GM19468 (cell line): ENCODE measurements around the gene UBE2R2.
"Not testable (repeated sequence)": the region's sequence is repeated elsewhere in the genome, so short reads cannot be mapped to it uniquely, and the experiment has no call there.

Experiments
- ATAC-seq: cut with Tn5 transposase; IDR thresholded peaks from one replicate; pipeline ENCODE4 v1.9.1; 2021; ENCODE audit warnings: mild to moderate bottlenecking, moderate library complexity, moderate number of reproducible peaks; ENCODE audit not compliant: unreplicated experiment; ENCODE audit errors: extremely low read depth

UBE2R2 gene

GRCh38 chr9:33835625-33836260, 18.8 kb downstream of the UBE2R2 start:
- no peak for ATAC-seq

- not testable (repeated sequence) for ATAC-seq
Observed at GRCh38 chr9:33836261-33836660, 19.3 kb downstream of the UBE2R2 start.

DNA sequence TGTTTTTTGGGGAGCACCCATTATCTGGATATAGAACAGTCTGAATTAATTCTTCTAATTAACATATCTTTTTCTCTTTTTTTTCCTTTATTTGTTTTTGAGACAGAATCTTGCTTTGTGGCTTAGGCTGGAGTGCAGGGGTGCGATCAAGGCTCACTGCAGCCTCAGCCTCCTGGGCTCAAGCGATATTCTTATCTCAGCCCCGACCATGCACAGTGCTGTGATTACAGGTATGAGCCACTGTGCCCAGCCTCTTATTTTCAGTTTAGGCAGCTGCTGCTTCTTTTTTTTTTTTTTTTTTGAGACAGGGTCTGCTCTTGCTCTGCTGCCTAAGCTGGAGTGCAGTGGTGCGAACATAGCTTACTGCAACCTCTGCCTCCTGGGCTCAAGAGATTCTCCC, 20.2 kb downstream of the UBE2R2 start:
- ATAC-seq = no peak

DNA sequence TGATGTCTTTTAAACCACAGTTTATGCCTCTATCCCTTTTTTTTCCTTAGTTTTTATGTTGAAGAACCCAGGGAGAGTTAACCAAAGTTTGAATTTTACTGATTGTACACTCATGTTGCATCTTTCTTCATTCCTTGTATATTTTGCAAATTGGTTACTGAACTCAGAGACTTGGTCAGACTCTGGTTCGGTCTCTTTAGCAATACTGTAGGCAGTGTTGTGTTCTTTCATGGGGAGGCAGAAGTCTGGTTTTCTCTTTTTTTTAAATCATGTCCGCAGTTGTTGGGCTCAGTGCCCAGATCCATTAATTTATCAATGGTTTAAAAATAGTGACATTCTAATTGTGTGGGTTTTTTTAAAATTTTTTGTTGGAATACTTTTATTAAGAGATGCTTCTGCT, 23.4 kb downstream of the UBE2R2 start:
- ATAC-seq = no peak

DNA sequence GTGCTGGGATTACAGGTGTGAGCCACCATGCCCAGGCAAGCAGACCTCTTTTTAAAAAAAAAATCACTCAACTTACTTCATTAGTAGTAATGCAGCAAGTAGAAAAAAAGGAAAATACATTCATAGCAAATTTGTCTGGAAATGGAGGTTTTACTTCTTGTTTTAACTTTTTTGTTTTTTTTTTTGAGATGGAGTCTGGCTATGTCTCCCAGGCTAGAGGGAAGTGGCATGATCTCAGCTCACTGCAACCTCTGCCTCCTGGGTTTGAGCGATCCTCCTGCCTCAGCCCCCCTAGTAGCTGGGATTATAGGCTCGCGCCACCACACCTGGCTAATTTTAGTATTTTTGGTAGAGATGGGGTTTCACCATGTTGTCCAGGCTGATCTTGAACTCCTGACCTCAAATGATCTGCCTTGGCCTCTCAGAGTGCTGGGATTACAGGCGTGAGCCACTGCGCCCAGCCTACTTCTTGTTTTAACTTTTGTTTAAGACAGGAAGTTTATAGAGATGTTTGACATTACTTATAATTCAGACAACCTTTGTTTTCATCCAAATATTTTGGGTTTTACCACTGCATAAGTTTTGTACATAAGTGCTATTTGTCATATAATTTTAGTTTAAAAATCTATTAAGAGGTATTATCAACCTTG, 26.5 kb downstream of the UBE2R2 start:
- ATAC-seq = no peak

DNA sequence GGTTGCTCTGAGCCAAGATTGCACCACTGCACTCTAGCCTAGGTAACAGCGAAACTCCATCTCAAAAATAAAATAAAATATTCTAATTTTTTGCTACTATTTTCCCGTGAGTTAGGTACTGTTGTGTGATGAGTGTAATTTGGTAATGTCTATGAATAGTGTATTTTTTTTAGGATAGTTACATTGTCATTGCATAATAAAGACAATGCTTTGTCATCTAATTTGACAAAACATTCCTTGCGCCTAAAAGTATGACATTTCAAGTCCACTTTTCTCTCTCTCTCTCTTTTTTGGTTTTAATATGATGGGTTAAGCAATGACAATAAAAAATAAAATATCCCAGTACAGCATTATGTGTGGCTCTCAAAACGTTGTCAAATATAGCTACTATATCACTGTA, 29.3 kb downstream of the UBE2R2 start:
- no peak for ATAC-seq

DNA sequence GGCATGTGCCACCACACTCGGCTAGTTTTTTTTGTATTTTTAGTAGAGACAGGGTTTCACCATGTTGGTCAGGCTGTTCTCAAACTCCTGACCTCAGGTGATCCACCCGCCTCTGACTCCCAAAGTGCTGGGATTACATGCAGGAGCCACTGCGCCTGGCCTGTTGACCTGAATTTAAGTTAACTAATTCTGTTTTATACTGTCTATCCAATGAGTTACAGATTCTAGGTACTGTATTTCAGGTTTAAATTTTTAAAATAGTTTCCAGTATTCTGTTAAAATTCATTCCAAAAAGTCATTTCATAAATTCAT, 30.9 kb downstream of the UBE2R2 start:
- not testable (repeated sequence) for ATAC-seq

DNA sequence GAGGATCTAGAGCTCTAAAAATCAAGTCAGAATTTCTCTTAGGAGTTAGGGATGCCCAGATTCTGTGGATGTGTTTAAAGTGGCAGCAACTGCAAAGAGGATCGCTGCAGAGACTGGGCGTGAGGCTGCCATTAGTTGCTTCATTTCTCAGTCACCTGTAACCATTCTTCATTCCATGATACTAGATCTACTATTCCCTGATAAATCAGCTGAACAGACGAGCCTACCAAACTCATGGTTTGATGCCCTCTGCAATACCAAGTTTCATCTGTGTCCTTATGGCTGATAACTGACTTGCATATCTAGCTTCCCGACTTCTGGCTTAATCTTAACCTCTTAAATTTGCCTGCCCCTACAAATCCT, 33.3 kb downstream of the UBE2R2 start:
- ATAC-seq = no peak

- ATAC-seq = no peak
Observed at GRCh38 chr9:33850677-33851076, 33.7 kb downstream of the UBE2R2 start.

- no peak for ATAC-seq
Observed at GRCh38 chr9:33851301-33851700, 34.3 kb downstream of the UBE2R2 start.

GRCh38 chr9:33852216-33852826, 35.4 kb downstream of the UBE2R2 start:
- ATAC-seq = no peak

- no peak for ATAC-seq
Observed at GRCh38 chr9:33856247-33856646, 39.3 kb downstream of the UBE2R2 start.

DNA sequence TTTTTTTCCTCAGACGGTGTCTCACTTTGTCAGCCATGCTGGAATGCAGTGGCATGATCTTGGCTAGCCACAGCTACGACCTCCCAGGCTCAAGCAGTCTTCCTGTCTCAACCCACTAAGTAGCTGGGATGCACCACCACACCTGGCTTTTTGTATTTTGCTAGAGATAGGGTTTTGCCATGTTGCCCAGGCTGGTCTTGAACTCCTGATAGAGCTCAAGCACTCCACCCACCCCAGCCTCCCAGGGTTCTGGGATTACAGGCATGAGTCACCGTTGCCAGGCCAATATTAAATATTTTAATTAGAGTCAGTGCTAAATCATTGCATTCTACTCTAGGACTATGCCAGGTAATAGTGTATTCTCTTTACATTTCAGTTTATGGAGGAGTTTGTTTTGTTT, 41.5 kb downstream of the UBE2R2 start:
- no peak for ATAC-seq

- no peak for ATAC-seq
Observed at GRCh38 chr9:33860200-33860871, 43.4 kb downstream of the UBE2R2 start.

- ATAC-seq = no peak
Observed at GRCh38 chr9:33861917-33862453, 45.0 kb downstream of the UBE2R2 start.

- not testable (repeated sequence) for ATAC-seq
Observed at GRCh38 chr9:33863027-33863426, 46.1 kb downstream of the UBE2R2 start.

GRCh38 chr9:33867747-33868439, 50.9 kb downstream of the UBE2R2 start:
- ATAC-seq = no peak

DNA sequence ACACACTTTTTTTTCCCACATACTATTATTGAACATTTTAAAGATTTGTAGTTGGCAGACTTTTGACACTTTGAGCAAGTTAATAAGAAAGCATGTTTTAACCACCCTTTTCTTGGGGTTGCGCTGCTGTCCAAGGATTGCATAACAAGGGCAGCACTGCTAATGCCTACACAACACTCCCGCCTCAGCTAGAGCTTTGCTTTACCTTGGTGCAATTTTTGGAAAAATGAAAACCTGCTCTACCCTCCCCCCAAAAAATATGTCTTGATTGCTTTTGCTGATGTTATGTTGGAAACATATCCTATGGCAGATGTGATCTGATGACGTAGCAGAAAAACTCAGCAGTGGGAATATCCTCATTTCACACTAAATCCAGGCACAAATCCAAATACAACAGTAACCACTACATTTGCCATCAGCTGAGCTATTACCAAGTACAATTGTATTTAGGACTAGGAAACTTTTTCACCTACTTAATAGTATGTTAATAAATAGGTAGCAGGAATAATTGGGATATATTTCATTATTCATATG, 51.5 kb downstream of the UBE2R2 start:
- ATAC-seq = no peak

GRCh38 chr9:33869243-33869642, 52.3 kb downstream of the UBE2R2 start:
- not testable (repeated sequence) for ATAC-seq

DNA sequence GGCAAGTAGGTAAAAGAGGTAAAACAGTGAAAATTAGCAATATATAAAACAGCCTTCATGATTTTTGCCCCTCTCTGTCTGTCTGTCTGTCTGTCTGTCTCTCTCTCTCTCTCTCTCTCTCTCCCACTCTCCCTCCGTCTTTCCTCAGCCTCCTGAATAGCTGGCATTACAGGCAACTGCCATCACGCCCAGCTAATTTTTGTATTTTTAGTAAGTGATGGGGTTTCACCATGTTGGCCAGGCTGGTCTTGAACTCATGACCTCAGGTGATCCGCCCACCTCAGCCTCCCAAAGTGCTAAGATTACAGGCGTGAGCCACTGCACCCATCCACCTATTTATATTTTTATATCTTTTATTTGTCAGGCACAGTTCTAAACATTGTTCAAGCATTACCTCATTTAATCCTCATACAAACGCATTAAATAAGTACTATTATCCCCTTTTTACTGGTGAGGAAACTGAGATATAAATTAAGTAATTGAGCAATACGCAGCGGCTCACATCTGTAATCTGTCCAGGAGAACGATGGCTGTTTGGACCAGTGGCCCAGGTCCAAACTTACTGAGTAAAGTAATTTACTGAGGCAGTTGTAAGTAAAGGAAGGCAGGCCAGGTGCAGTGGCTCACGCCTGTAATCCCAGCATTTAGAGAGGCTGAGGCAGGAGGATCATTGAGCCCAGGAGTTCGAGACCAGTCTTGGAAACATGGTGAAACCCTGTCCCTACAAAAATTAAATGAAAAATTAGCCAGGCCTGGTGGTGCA, 60.9 kb downstream of the UBE2R2 start:
- ATAC-seq = no peak
